Stimulated activated CD4-positive, alpha-beta T cell treated with anti-CD3 and anti-CD28 coated beads, Interleukin-4, amount 100 ng/mL, for 1 hour (primary cell): Measurements from ENCODE around the gene MARK3.

ENCODE experiments used
- DNase-seq: peaks from one replicate; pipeline ENCODE4 v3.0.0-alpha.2; 2020

Gene MARK3

DNA sequence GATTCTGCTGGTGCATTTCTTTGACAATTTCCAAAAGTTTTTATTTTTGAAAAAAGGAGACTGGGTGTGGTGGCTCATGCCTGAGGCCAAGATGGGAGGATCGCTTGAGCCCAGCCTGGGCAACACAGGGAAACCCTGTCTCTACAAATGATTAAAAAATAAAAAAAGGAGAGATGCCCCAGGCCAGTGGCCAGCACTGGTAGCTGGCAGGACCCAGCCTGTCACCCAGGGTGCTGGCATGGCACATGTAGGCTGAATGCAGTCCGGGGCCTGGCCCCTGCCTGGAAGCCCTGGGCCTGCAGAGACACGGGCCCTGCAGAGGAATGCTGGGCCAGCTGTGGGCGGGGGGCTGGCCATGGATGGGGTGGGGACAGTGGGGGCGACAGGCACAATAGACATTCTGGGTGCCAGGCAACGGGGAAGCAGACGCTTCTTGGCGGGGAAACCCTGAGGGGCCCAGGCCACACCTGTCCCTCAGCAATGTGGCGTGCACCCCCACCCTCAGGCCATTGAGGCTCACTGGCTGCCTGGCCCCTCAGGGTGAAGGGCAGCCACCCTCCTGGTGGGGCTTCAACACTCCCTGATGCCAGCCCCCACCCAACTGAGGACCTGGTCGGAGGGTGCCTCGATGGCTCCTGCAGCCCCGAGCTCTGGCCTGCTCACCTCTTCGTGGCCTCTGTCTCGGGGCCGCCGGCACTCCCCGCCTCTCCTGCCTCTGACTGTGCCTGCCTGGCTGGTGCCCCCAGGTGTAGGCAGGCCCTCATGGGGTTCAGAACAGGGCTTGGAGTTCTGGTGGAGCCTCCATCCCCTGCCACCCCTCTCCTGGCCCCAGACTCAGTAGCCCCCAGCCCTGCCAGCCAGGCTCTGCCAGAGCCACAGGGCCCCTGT lies 155.8 kb downstream of the MARK3 start:
- DNase-seq: no peak

DNA sequence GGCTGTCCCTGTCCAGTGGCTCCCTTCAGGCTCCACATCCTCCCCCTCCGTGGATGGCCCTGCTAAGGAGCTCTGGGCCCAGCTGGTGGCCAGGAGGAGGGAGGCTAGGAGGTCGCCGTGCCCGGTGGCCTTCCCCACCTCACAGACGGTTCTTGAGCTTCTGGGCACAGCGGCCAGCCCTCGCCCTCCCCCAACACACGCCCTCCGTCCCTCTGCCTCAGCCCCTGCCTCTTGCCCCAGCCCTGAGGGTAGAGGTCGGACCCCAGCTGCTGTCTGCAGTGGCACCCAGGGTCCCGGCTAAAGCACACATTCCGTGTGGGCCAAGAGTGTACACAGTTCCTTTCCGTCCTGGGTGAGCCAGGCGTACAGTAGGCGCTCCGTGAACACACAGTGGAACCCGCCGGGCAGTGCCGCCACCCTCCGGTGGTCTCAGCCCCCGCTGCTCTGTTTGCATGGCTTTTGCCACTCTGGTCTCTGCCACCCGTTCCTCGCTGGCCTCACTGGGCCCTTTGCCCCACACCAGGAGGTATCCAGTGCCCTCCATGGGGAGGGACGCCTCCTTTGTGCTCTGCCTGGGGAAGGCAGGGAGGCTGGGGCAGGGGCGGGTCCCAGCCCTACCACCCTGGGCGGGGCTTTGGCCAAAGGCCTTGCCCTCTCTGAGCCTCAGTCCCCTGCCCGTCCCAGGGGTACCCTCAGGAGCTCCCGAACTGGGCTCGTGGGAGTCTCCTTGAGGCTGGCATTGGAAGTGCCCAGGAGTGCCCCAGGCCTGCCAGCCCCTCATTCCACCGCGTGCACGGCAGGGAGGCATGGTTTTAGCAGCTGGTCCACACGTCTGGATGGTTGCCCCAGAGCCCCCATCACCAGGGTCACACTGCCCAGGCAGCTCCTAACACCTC lies 156.7 kb downstream of the MARK3 start:
- DNase-seq: no peak

GRCh38 chr14:103542605-103543088 lies 157.4 kb downstream of the MARK3 start:
- DNase-seq: no peak

DNA sequence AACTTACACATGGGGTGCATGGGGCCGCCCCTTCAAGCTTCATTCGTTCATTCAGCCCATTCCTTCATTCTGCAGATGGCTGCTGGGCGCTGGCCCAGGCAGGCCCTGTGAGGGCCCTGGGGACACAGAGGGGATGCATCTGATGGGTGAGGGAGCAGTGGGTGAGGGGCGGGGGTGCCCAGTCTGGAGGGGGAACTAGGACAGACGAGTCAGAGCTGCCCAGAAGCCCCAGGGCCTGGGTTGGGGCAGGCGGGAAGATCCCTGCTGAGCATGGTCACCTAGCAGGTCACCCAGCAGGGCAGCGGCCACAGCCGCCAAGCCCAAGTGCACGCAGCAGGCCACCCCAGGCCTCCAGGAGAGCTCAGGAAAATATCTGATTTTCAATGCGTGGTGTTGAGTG lies 157.9 kb downstream of the MARK3 start:
- DNase-seq: no peak

- DNase-seq: no peak
These were observed 158.6 kb downstream of the MARK3 start for GRCh38 chr14:103543721-103544387.

GRCh38 chr14:103544388-103545218 lies 159.4 kb downstream of the MARK3 start:
- DNase-seq: no peak

- no peak for DNase-seq
These were observed 160.2 kb downstream of the MARK3 start for GRCh38 chr14:103545219-103545914.

GRCh38 chr14:103545915-103546651 lies 160.9 kb downstream of the MARK3 start:
- no peak for DNase-seq

DNA sequence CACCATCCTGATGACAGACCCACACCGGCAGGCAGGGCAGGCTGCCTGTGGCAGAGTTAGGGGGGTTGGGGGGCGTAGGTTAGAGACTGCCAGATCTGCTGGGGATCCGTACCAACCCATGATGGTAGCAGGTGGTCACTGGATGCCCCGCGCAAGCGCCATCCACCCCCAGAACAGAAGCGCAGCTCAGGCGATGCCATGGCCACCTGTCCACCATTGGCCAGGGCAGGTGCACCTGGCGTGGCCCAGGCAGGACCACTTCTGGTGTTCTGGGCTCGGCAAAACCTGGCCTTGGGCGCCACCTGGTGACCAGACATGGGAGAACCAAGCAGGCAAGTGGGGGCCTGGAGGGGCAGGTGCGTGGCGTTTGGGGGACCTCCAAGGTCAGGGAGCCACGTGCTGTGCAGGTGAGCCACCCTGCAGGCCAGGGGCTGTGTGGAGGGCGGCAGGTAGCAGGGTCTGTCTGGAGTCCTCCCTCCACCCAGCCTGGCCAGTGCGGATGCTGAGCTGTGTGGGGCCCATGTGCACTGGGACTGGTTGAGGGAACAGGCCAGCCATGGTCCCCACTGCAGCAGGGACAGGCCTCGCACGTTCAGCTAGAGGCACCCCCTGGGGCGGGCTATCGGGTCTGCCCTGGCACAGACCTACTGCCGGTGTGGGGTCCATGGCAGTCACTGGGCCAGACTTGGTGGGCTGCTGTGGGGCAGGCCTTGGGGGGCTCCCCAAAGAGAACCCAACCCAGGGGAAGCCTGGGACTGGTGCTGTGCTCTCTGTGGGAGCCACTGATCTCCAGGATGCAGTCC lies 161.6 kb downstream of the MARK3 start:
- peak; percentile 79 for DNase-seq

DNA sequence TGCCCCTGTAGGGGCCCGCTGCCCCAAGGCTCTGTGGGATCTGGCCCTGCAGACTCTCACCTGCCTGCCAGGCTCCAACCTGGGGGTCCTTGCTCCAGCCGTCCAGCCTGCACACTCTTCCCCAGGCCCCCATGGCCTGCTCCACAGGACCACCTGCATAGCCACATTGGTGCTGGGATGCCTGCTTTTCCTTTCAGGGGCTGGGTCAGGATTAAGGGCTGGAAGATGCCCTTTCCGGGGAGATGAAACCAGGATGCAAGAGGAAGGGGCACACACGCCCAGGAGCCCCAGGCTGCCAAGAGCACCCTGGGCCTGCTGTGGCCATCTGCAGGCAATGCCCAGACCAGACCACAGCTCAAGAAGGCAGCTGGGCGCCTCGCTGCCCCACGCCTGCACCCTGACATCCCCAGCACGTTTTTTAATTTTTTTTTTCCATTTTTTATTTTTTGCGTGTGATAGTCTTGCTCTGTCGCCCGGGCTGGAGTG lies 162.3 kb downstream of the MARK3 start:
- DNase-seq: no peak

GRCh38 chr14:103547941-103548462 lies 162.8 kb downstream of the MARK3 start:
- no peak for DNase-seq

DNA sequence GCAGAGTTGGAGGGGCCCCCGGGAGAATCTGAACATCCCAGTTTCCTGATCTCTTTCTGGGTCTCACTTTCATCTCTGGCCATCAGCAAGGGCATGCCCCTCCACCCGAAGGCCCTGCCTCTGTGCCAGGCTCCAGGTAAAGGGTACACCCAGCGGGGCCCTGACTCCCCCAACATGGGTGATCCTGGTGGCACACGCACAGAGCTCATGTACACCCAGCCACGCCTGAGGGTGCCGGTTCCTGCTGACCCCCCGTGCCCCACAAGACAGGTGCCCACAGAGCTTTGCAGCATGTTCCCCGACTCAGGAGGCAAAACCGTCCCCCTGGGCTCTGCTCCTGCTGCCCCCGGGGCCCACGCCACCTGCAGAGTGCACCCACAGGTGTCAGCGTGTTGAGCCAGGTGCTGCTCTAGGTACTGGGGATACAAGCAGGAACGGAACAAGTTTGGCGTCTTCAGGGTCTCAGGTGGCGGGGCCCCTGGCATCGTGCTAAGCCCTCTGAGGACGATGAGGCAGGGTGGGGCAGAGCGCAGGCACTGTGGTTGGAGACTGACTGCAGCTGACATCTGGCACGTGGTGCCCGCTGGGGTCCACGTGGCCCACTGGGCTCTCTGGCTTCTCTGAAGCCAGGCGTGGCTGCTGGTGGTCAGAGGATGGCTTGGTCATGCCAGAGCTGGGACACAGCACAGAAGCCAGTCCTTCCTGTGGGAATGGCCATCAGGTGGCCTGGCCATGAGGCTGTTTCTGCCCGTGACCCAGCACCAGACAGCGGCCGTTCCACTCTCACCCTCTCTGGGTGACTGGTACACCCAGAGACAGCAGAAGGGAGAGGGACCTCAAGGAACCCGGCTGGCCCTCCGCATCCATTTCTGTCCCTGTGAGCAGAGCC lies 163.5 kb downstream of the MARK3 start:
- DNase-seq: no peak

DNA sequence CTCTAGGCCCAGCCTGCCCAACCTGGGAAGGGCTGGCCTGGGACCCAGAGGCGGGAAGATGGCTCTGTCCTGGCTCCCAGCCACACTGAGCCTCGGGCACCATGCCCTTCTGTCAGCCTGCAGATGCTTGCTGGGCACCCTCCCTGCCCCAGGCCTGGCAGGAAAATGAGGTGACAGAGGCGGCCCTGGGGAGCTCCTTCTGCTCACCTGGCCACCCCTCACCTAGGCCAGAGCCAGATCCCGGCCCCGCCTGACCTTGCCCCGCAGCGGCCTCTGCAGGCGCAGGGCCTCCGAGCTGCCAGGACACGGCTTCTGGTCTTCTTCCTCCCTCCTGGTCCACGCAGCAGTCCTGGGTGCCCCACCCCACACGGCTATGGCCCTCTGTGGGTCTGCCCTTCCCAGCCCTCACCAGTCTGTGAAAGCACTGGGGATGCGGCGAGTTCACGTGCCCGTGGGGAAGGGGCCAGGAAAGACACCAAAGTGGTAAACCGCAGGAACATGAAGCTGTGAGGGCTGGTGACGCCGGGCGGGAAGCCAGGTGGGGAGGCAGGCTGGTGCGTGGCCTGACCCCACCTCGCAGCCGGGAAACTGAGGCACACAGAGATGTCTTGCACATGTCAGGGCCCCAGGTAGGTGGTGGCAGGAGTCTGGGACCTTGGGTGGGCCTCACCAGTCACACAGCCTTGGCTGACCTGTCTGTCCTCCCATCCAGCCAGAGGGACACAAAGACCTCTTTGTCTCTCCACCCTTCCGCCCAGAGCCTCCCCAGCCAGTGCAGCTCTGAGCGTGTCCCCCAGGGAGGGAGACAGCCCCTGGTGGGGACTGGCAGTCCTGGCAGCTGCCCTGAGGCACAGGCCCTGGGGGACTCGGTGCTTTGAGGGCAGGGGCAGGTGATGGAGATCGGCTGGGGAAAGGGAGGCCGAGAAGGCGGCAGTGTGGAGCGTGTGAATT lies 164.4 kb downstream of the MARK3 start:
- DNase-seq: no peak

DNA sequence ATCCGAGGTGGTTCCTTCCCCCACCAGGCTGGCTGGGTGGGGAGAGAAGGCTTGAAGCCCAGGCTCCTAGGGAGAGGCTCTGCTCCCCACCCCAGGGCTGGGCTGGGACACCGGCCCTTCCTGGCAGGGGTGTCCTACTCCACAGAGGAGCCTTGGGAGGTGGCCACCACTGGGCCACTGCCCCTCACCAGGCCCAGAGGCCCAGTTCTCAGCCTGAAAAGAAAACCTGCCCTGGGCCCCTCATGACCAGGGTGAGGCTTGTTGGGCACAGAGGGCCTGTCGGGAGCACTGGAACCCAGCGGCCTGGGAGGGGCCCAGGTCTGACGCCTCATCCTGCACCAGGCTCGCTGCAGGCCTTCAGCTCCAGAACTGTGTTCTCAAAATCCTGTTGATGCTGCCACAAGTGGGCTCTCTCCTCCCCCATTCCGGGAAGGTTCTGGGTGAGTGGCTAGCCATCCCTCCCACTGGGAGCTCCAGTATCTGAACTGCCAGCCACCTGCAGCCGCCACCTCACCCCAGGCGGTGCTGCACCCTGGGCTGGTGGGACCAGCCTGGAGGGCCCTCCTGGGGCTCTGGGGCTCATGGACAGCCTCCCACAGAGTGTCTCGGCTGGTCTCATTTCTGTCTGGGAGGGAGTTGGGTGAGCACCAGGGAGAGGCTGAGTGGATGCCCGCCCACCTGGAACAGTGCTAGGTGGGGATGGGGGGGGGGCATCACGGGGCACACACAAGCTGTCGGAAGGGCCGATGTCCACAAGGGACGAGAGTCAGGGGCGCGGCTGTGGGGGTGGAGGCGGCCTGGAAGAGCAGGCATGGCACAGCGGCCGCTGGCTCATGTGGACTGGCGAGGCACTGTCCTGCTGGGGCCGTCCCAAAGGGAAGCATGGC lies 165.5 kb downstream of the MARK3 start:
- no peak for DNase-seq

- no peak for DNase-seq
These were observed 166.1 kb downstream of the MARK3 start for GRCh38 chr14:103551338-103551762.
